Superior temporal gyrus (tissue), 1 donor: Measurements from ENCODE around the gene SNRPB.

Experiments
- DNase-seq: peaks from one replicate; pipeline ENCODE4 v3.0.0-alpha.2; 2016; ENCODE audit errors: extremely low spot score

The SNRPB gene

DNA sequence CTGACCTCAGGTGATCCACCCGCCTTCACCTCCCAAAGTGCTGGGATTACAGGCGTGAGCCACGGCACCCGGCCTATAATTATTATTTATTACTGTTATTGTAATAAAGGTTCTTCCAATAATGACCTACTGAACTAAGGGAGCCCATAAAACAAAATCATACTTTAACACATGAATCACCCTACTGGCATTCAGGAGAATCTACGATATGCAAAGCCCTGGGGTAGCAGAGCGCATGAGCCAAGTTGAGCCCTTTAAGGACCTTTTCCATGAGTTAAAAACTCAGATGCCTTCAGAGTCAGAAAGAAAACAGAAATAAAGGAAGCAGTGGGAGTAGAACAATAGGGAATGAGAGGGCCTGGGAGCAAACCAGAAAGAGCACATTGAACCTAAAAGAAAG is 41.5 kb downstream of the SNRPB start:
- DNase-seq = no peak

DNA sequence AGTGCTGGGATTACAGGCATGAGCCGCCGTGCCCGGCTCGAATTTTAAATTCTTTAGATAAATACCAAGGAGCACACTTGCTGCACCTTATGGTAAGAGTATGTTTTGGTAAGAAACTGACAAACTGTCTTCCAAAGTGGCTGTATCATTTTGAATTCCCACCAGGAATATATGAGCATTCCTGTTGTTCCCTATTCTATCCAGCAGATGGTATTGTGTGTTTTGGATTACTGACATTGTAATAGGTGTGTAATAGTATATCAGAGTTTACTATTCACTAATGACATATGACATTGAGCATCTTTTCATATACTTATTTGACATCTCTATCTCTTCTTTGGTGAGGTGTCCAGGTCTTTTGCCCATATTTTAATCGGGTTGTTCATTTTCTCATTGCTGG is 49.3 kb downstream of the SNRPB start:
- DNase-seq = no peak

DNA sequence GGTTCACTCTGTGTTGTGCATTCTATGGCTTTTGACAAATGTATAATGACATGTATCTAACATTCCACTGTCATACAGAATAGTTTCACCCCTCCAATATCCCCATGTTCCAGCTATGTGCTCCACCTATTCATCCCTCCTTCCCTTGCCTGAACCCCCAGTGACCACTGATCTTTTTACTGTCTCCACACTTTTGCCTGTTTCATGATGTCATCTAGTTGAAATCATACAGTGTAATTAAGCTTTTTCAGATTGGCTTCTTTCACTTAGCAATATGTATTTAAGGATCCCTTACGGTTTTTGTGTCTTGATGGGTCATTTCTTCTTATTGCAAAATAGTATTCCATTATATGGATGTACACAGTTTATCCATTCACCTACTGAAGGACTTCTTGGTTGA is 50.1 kb downstream of the SNRPB start:
- DNase-seq = no peak

DNA sequence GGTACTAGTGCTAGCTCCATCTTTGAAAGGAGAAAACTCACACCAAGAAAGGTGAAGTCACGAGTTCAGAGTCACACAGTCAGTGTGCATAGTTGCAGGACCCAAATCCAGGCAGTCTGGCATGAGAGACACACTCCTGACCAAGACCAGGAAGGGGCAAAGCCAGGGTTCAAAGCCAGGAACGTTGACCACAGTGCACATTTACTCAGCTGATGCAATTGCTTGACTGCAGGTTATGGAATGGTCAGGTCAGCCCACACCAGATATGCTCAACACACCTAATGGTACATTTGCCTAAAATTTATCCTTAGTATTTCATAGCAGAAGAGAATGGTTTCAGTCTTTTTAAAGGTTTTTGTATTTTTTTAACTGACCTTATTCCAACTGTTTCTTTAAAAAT is 52.2 kb downstream of the SNRPB start:
- no peak for DNase-seq

DNA sequence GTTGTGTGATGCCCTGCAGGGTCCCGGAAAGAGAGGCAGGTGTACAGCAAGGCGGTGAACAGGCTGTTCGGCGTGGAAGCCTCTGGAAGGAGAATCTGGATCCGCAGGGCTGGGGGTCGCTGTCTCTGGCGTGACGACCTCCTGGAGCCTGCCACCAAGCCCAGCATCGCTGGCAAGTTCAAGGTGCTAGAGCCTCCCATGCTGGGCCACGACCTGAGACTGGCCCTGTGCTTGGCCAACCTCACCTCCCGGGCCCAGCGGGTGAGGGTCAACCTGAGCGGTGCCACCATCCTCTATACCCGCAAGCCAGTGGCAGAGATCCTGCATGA is 53.4 kb downstream of the SNRPB start:
- no peak for DNase-seq

DNA sequence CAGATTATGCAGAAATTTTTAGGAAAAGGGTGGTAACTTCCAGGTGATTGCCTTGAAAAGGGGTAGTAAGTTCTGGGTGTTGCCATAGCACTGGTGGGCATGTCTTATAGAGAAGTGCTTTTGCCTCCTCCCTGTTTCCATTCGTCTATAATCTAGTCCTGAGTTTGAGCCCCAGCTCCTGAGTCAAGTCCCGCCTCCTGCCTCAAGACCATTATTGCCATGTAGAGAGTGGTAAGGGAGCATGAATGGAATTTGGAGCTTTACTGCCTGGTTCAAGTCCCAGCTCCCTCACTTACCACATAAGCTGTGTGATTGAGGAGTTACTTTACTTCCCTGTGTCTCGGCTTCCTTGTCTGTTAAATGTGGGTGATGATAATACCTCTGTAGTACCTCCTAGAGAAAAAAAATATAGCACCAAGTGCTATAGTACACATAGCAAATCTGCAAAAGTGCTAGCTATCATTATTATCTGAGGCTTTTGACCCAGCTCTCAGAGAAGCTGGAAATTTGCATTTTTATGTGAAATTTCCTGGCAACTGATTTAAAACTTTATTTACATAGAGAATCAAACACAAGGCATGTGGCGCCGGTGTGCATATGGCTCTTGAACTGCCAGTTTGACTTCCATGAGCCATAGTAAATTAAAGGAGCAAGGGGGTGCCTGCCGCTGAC is 53.9 kb downstream of the SNRPB start:
- DNase-seq = no peak
